HEK293 (cell line): ENCODE results near the gene PROCA1.
A peak's percentile ranks its signal among the peaks of the same experiment; 100 is the strongest.

Source experiments
- CTCF ChIA-PET: fragments of 350-600 bp; formaldehyde crosslinking; extraction: SDS; loops from one replicate; lab custom pipeline; 2021; ENCODE audit warnings: antibody characterized with exemption; lab: Yijun Ruan, JAX
- POLR2A ChIA-PET: fragments of 300-600 bp; formaldehyde crosslinking; extraction: SDS; loops from one replicate; lab custom pipeline; 2020; ENCODE audit warnings: antibody characterized with exemption, inconsistent platforms; lab: Yijun Ruan, JAX
- H3K27ac ChIP-seq: fragments of 200-500 bp; sonication (Bioruptor generic); 2 replicates; pipeline ENCODE4 v1.5.1; 2014; ENCODE audit warnings: low read depth, low read length, control low read depth, inconsistent platforms; ENCODE audit errors: extremely low read depth
- H3K36me3 ChIP-seq, 2 experiments: fragments of 200-500 bp in 1 of 2; sonication (Bioruptor generic) in 1 of 2; 1 replicate in 1 of 2; 2 replicates in 1 of 2; pipeline ENCODE4 v1.5.1; 2014 to 2017; ENCODE audit warnings: inconsistent platforms in 2 of 2, low read length in 2 of 2; ENCODE audit not compliant: control insufficient read depth in 2 of 2, insufficient read depth in 1 of 2
- H3K4me1 ChIP-seq: fragments of 200-500 bp; sonication (Bioruptor generic); 2 replicates; pipeline ENCODE4 v1.5.1; 2014; ENCODE audit warnings: mild to moderate bottlenecking, low read length, inconsistent platforms; ENCODE audit not compliant: control insufficient read depth, insufficient read depth
- H3K4me3 ChIP-seq: 2 replicates; pipeline ENCODE4 v1.5.1; 2011; ENCODE audit warnings: low read depth, mild to moderate bottlenecking, control low read depth, low read length, moderate library complexity
- H3K9me3 ChIP-seq: fragments of 200-500 bp; sonication (Bioruptor generic); 2 replicates; pipeline ENCODE4 v1.5.1; 2014; ENCODE audit warnings: low read depth, low read length, inconsistent platforms; ENCODE audit not compliant: control insufficient read depth, insufficient read depth
- GLI4 ChIP-seq: fragments of 450-650 bp; formaldehyde crosslinking; IDR thresholded peaks from 2 replicates; pipeline ENCODE4 v1.5.1; 2016; ENCODE audit warnings: missing biosample characterization, missing genetic modification characterization
- KLF1 ChIP-seq: fragments of 450-650 bp; formaldehyde crosslinking; IDR thresholded peaks from 2 replicates; pipeline ENCODE4 v1.5.1; 2016; ENCODE audit warnings: missing biosample characterization, missing genetic modification characterization
- PRDM1 ChIP-seq: fragments of 450-650 bp; formaldehyde crosslinking; IDR thresholded peaks from 2 replicates; pipeline ENCODE4; 2016; ENCODE audit warnings: missing biosample characterization, missing genetic modification characterization
- RBAK ChIP-seq: fragments of 450-650 bp; formaldehyde crosslinking; IDR thresholded peaks from 2 replicates; pipeline ENCODE4 v1.5.1; 2016; ENCODE audit warnings: missing biosample characterization, missing genetic modification characterization
- REPIN1 ChIP-seq: fragments of 450-650 bp; formaldehyde crosslinking; IDR thresholded peaks from 2 replicates; pipeline ENCODE4 v1.5.1; 2017; ENCODE audit warnings: missing biosample characterization, missing genetic modification characterization, low read depth
- SALL2 ChIP-seq: fragments of 450-650 bp; formaldehyde crosslinking; IDR thresholded peaks from 2 replicates; pipeline ENCODE4 v1.5.0; 2017; ENCODE audit warnings: missing biosample characterization, mild to moderate bottlenecking, missing genetic modification characterization, borderline replicate concordance
- ZBTB1 ChIP-seq: fragments of 450-650 bp; formaldehyde crosslinking; IDR thresholded peaks from 2 replicates; pipeline ENCODE4 v1.5.1; 2016; ENCODE audit warnings: missing biosample characterization, missing genetic modification characterization
- ZEB2 ChIP-seq: fragments of 450-650 bp; formaldehyde crosslinking; IDR thresholded peaks from 2 replicates; pipeline ENCODE4 v1.5.1; 2016; ENCODE audit warnings: missing biosample characterization, missing genetic modification characterization
- ZFP37 ChIP-seq: fragments of 450-650 bp; formaldehyde crosslinking; IDR thresholded peaks from 2 replicates; pipeline ENCODE4 v1.5.1; 2016; ENCODE audit warnings: missing biosample characterization, missing genetic modification characterization
- ZNF248 ChIP-seq: fragments of 450-650 bp; formaldehyde crosslinking; IDR thresholded peaks from 2 replicates; pipeline ENCODE4 v1.5.1; 2017; ENCODE audit warnings: missing biosample characterization, missing genetic modification characterization
- ZNF335 ChIP-seq: fragments of 450-650 bp; formaldehyde crosslinking; conservative IDR thresholded peaks from 2 replicates; pipeline ENCODE4 v1.5.1; 2016; ENCODE audit warnings: missing biosample characterization, missing genetic modification characterization
- ZNF501 ChIP-seq: fragments of 450-650 bp; formaldehyde crosslinking; IDR thresholded peaks from 2 replicates; pipeline ENCODE4 v1.5.1; 2016; ENCODE audit warnings: missing biosample characterization, missing genetic modification characterization
- ZNF514 ChIP-seq: fragments of 450-650 bp; formaldehyde crosslinking; IDR thresholded peaks from 2 replicates; pipeline ENCODE4 v1.5.1; 2016; ENCODE audit warnings: missing biosample characterization, missing genetic modification characterization
- ZNF529 ChIP-seq: fragments of 450-650 bp; formaldehyde crosslinking; IDR thresholded peaks from 2 replicates; pipeline ENCODE4 v1.5.1; 2017; ENCODE audit warnings: missing genetic modification characterization, missing biosample characterization; ENCODE audit not compliant: insufficient replicate concordance
- ZNF544 ChIP-seq: fragments of 450-650 bp; formaldehyde crosslinking; IDR thresholded peaks from 2 replicates; pipeline ENCODE4 v1.5.0; 2017; ENCODE audit warnings: missing biosample characterization, missing genetic modification characterization
- ZNF560 ChIP-seq: fragments of 450-650 bp; formaldehyde crosslinking; IDR thresholded peaks from 2 replicates; pipeline ENCODE4 v1.5.1; 2017; ENCODE audit warnings: missing biosample characterization, missing genetic modification characterization, borderline replicate concordance
- ZNF623 ChIP-seq: fragments of 450-650 bp; formaldehyde crosslinking; IDR thresholded peaks from 2 replicates; pipeline ENCODE4 v1.5.1; 2016; ENCODE audit warnings: missing biosample characterization, missing genetic modification characterization
- ZNF624 ChIP-seq: fragments of 450-650 bp; formaldehyde crosslinking; IDR thresholded peaks from 2 replicates; pipeline ENCODE4 v1.5.1; 2017; ENCODE audit warnings: missing biosample characterization, missing genetic modification characterization
- ZNF76 ChIP-seq: fragments of 450-650 bp; formaldehyde crosslinking; IDR thresholded peaks from 2 replicates; pipeline ENCODE4; 2016; ENCODE audit warnings: low read depth, missing biosample characterization, missing genetic modification characterization, borderline replicate concordance
- ZNF843 ChIP-seq: fragments of 450-650 bp; formaldehyde crosslinking; IDR thresholded peaks from 2 replicates; pipeline ENCODE4 v1.5.1; 2016; ENCODE audit warnings: missing biosample characterization, missing genetic modification characterization
- TF ChIP-seq, protein P1 (sequence below): fragments of 450-650 bp; formaldehyde crosslinking; IDR thresholded peaks from 2 replicates; pipeline ENCODE4 v1.5.1; 2016; ENCODE audit warnings: missing biosample characterization, missing genetic modification characterization
- TF ChIP-seq, protein P2 (sequence below): fragments of 450-650 bp; formaldehyde crosslinking; IDR thresholded peaks from 2 replicates; pipeline ENCODE4 v1.5.1; 2016; ENCODE audit warnings: missing biosample characterization, missing genetic modification characterization
- TF ChIP-seq, protein P3 (sequence below): fragments of 450-650 bp; formaldehyde crosslinking; IDR thresholded peaks from 2 replicates; pipeline ENCODE4 v1.5.1; 2016; ENCODE audit warnings: missing biosample characterization, missing genetic modification characterization
- TF ChIP-seq, protein P4 (sequence below): fragments of 450-650 bp; formaldehyde crosslinking; IDR thresholded peaks from 2 replicates; pipeline ENCODE4 v1.5.1; 2016; ENCODE audit warnings: missing biosample characterization, missing genetic modification characterization, borderline replicate concordance
- TF ChIP-seq, protein P5 (sequence below): fragments of 450-650 bp; formaldehyde crosslinking; IDR thresholded peaks from 2 replicates; pipeline ENCODE4 v1.5.1; 2016; ENCODE audit warnings: missing biosample characterization, missing genetic modification characterization

PROCA1 gene

DNA sequence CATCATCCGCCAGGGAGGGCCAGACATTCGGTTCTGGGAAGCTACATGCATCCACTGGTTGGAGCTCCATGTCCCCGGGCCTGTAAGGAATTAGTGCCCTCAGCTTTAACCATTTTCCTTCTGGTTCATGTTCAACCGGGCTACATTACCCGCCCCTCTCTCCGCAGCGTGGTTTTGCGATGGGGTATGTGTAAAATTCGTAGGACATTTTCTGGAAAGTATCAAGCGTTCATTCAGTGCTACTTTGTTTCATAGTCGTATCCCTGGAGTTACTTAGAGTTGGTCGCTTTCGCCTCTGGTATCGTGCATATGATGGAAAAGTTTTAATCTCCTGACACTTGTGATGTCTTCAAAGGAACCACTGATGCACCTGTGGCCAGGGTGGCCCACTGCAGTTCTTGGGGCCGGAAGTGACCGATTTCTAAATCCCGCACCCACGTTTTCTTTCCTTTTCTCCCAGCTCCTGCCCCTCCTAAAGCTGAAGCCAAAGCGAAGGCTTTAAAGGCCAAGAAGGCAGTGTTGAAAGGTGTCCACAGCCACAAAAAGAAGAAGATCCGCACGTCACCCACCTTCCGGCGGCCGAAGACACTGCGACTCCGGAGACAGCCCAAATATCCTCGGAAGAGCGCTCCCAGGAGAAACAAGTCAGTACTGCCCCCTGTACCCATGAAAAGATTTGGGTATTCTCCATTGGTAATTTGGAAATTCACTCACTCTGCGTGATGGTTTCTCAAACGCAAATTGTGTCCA lies 8.7 kb upstream of the PROCA1 start (continued):
- TF ChIP-seq SALL2 (no peak), ZNF843 (tag by site-specific recombination) (0 out of 2 replicates have a peak, but pooled peaks have one; percentile 11), ZNF335 (tag by site-specific recombination) (no peak), ZNF76 (tag by site-specific recombination) (no peak)
- TF ChIP-seq, protein P1, sequence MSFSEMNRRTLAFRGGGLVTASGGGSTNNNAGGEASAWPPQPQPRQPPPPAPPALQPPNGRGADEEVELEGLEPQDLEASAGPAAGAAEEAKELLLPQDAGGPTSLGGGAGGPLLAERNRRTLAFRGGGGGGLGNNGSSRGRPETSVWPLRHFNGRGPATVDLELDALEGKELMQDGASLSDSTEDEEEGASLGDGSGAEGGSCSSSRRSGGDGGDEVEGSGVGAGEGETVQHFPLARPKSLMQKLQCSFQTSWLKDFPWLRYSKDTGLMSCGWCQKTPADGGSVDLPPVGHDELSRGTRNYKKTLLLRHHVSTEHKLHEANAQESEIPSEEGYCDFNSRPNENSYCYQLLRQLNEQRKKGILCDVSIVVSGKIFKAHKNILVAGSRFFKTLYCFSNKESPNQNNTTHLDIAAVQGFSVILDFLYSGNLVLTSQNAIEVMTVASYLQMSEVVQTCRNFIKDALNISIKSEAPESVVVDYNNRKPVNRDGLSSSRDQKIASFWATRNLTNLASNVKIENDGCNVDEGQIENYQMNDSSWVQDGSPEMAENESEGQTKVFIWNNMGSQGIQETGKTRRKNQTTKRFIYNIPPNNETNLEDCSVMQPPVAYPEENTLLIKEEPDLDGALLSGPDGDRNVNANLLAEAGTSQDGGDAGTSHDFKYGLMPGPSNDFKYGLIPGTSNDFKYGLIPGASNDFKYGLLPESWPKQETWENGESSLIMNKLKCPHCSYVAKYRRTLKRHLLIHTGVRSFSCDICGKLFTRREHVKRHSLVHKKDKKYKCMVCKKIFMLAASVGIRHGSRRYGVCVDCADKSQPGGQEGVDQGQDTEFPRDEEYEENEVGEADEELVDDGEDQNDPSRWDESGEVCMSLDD (tag by site-specific recombination), result no peak; the same call in none of the 2 replicates
- TF ChIP-seq, protein P2, sequence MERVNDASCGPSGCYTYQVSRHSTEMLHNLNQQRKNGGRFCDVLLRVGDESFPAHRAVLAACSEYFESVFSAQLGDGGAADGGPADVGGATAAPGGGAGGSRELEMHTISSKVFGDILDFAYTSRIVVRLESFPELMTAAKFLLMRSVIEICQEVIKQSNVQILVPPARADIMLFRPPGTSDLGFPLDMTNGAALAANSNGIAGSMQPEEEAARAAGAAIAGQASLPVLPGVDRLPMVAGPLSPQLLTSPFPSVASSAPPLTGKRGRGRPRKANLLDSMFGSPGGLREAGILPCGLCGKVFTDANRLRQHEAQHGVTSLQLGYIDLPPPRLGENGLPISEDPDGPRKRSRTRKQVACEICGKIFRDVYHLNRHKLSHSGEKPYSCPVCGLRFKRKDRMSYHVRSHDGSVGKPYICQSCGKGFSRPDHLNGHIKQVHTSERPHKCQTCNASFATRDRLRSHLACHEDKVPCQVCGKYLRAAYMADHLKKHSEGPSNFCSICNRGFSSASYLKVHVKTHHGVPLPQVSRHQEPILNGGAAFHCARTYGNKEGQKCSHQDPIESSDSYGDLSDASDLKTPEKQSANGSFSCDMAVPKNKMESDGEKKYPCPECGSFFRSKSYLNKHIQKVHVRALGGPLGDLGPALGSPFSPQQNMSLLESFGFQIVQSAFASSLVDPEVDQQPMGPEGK (tag by site-specific recombination), result no peak

DNA sequence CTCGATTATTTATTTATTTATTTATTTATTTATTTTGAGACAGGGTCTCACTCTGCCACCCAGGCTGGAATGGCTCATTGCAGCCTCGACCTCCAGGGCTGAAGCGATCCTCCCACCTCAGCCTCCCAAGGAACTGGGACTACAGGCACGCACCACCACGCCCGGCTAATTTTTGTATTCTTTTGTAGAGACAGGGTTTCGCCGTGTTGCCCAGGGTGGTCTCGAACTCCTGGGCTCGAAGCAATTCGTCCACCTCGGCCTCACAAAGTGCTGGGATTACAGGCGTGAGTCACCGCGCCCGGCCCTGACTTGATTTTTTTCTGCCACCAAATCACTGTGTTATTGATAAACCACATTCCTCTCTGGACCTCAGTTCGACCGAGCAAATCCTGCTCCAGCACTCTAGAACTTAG lies 7.3 kb upstream of the PROCA1 start:
- CTCF ChIA-PET, result interaction anchor here (0.6 to 13.6 kb wide), 8 partner anchors 9 to 782 kb away, joined by 3 to 445 read pairs (median 3); partner anchors contain the start of gene TRAF4
- no peak for TF ChIP-seq ZBTB1 (tag by site-specific recombination)
- TF ChIP-seq ZNF560 (tag by site-specific recombination), result no peak
- TF ChIP-seq, protein P3, sequence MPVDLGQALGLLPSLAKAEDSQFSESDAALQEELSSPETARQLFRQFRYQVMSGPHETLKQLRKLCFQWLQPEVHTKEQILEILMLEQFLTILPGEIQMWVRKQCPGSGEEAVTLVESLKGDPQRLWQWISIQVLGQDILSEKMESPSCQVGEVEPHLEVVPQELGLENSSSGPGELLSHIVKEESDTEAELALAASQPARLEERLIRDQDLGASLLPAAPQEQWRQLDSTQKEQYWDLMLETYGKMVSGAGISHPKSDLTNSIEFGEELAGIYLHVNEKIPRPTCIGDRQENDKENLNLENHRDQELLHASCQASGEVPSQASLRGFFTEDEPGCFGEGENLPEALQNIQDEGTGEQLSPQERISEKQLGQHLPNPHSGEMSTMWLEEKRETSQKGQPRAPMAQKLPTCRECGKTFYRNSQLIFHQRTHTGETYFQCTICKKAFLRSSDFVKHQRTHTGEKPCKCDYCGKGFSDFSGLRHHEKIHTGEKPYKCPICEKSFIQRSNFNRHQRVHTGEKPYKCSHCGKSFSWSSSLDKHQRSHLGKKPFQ, result no peak
- TF ChIP-seq ZNF544, result no peak
- 0 out of 2 replicates have a peak, but pooled peaks have one; percentile 30 for TF ChIP-seq ZNF624
- 0 out of 2 replicates have a peak, but pooled peaks have one; percentile 26 for TF ChIP-seq ZNF501 (tag by site-specific recombination)
- TF ChIP-seq, protein P4, sequence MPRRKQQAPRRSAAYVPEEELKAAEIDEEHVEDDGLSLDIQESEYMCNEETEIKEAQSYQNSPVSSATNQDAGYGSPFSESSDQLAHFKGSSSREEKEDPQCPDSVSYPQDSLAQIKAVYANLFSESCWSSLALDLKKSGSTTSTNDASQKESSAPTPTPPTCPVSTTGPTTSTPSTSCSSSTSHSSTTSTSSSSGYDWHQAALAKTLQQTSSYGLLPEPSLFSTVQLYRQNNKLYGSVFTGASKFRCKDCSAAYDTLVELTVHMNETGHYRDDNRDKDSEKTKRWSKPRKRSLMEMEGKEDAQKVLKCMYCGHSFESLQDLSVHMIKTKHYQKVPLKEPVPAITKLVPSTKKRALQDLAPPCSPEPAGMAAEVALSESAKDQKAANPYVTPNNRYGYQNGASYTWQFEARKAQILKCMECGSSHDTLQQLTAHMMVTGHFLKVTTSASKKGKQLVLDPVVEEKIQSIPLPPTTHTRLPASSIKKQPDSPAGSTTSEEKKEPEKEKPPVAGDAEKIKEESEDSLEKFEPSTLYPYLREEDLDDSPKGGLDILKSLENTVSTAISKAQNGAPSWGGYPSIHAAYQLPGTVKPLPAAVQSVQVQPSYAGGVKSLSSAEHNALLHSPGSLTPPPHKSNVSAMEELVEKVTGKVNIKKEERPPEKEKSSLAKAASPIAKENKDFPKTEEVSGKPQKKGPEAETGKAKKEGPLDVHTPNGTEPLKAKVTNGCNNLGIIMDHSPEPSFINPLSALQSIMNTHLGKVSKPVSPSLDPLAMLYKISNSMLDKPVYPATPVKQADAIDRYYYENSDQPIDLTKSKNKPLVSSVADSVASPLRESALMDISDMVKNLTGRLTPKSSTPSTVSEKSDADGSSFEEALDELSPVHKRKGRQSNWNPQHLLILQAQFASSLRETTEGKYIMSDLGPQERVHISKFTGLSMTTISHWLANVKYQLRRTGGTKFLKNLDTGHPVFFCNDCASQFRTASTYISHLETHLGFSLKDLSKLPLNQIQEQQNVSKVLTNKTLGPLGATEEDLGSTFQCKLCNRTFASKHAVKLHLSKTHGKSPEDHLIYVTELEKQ (tag by site-specific recombination), result no peak
- no peak for TF ChIP-seq ZNF623
- TF ChIP-seq ZNF514 (tag by site-specific recombination), result no peak
- TF ChIP-seq REPIN1 (tag by site-specific recombination), result no peak; the same call in 1 of the 2 replicates
- TF ChIP-seq, protein P5, sequence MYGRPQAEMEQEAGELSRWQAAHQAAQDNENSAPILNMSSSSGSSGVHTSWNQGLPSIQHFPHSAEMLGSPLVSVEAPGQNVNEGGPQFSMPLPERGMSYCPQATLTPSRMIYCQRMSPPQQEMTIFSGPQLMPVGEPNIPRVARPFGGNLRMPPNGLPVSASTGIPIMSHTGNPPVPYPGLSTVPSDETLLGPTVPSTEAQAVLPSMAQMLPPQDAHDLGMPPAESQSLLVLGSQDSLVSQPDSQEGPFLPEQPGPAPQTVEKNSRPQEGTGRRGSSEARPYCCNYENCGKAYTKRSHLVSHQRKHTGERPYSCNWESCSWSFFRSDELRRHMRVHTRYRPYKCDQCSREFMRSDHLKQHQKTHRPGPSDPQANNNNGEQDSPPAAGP, result no peak
- TF ChIP-seq ZEB2 (tag by site-specific recombination), result no peak
- TF ChIP-seq ZFP37 (tag by site-specific recombination), result peak; percentile 29; the same call in 1 of the 2 replicates
- no peak for TF ChIP-seq KLF1
- TF ChIP-seq ZNF248 (tag by site-specific recombination), result no peak
- TF ChIP-seq RBAK, result no peak
- no peak for TF ChIP-seq ZNF529
- no peak for TF ChIP-seq PRDM1 (tag by site-specific recombination)
- no peak for TF ChIP-seq GLI4 (tag by site-specific recombination)

More for the DNA sequence above, 7.3 kb upstream of the PROCA1 start:
- POLR2A ChIA-PET, result interaction anchor here (0.6 to 4.3 kb wide), 45 partner anchors 9 to 874 kb away, joined by 3 to 190 read pairs (median 4); partner anchors contain the start of genes ANKRD13B, BLTP2, FAM222B and FLOT2
- Histone ChIP-seq H3K4me1 (peaks cover 21% of the 10 kb centered on the region), H3K4me3 (peak overlapping the region; percentile 92), H3K9me3 (no peaks in the 10 kb centered on the region), H3K27ac (peak overlapping the region; percentile 90), H3K36me3 (peaks cover 29 to 67% of the 10 kb centered on the region in 2 experiments)
